CD4-positive, alpha-beta memory T cell (primary cell): Measurements from ENCODE around the gene UNC13B. TPM values are rescaled to one million over a fixed set of nuclear protein-coding genes. Genes with fewer than 3 reads are reported as not detected.

ENCODE experiments used
- CTCF ChIA-PET: fragments of 350-600 bp; sonication (Branson Sonifier 250); formaldehyde crosslinking; loops from one replicate; lab custom pipeline; 2021; ENCODE audit warnings: inconsistent platforms; ENCODE audit not compliant: partially characterized antibody; lab: Charles Lee
- POLR2A ChIA-PET: fragments of 350-600 bp; sonication (Branson Sonifier 250); formaldehyde crosslinking; loops from one replicate; lab custom pipeline; 2021; ENCODE audit not compliant: partially characterized antibody; lab: Charles Lee
- DNase-seq, 5 donors: peaks; one replicate each; pipeline versions ENCODE4 v3.0.0 to v3.0.0-alpha.2; 2020 to 2022; ENCODE audit warnings: mixed read lengths in 1 of 5
- H3K27ac ChIP-seq: one replicate; pipeline ENCODE4 v1.7.0; 2013; ENCODE audit warnings: low read depth, low read length
- H3K27me3 ChIP-seq: 2 replicates; pipeline ENCODE4 v1.7.0; 2013; ENCODE audit warnings: mild to moderate bottlenecking, low read length, moderate library complexity; ENCODE audit not compliant: insufficient read depth
- H3K36me3 ChIP-seq: 2 replicates; pipeline ENCODE4 v1.7.0; 2013; ENCODE audit warnings: mild to moderate bottlenecking, low read length, moderate library complexity; ENCODE audit not compliant: insufficient read depth
- H3K4me1 ChIP-seq: 2 replicates; pipeline ENCODE4 v1.7.0; 2013; ENCODE audit warnings: mild to moderate bottlenecking, low read length, moderate library complexity; ENCODE audit not compliant: insufficient read depth
- H3K4me3 ChIP-seq, 2 donors: one replicate each; pipeline ENCODE4 v1.7.0; 2013; ENCODE audit warnings: low read length in 2 of 2, mild to moderate bottlenecking in 1 of 2
- H3K9me3 ChIP-seq, 2 donors: one replicate each; pipeline ENCODE4 v1.7.0; 2013; ENCODE audit warnings: low read length in 2 of 2, control low read depth in 1 of 2; ENCODE audit not compliant: control insufficient read depth in 1 of 2
- H3K27ac Mint-ChIP-seq, 7 donors: one replicate each; pipeline ENCODE4 v1.8.0; 2020 to 2021; ENCODE audit warnings: mixed read lengths in 7 of 7, mild to moderate bottlenecking in 6 of 7, inconsistent platforms in 3 of 7, moderate library complexity in 3 of 7
- H3K27me3 Mint-ChIP-seq, 2 donors: one replicate each; pipeline ENCODE4 v1.8.0; 2020 to 2021; ENCODE audit warnings: mixed read lengths in 2 of 2
- H3K36me3 Mint-ChIP-seq, 2 donors: one replicate each; pipeline ENCODE4 v1.8.0; 2020 to 2021; ENCODE audit warnings: mixed read lengths in 2 of 2, inconsistent platforms in 1 of 2, mild to moderate bottlenecking in 1 of 2
- H3K4me1 Mint-ChIP-seq, 4 donors: one replicate each; pipeline ENCODE4 v1.8.0; 2020 to 2021; ENCODE audit warnings: mixed read lengths in 4 of 4, mild to moderate bottlenecking in 1 of 4
- H3K4me3 Mint-ChIP-seq, 8 donors: one replicate each; pipeline ENCODE4 v1.8.0; 2020 to 2021; ENCODE audit warnings: mixed read lengths in 8 of 8, mild to moderate bottlenecking in 7 of 8, moderate library complexity in 6 of 8, inconsistent platforms in 3 of 8
- H3K9me3 Mint-ChIP-seq, 8 donors: one replicate each; pipeline ENCODE4 v1.8.0; 2020 to 2021; ENCODE audit warnings: mixed read lengths in 8 of 8, mild to moderate bottlenecking in 5 of 8, inconsistent platforms in 3 of 8, moderate library complexity in 1 of 8
- intact Hi-C: fragments of 100-400 bp; cut with micrococcal nuclease; formaldehyde crosslinking; loops from one replicate; pipeline ENCODE4 v1.15.1; 2023
- polyA plus RNA-seq, 2 donors: library from polyadenylated mRNA; unstranded; fragments of 300-500 nt; fragmentation: Illumina TruSeq; gene quantifications; one replicate each; pipeline ENCODE4 v1.2.3, GENCODE V29; 2021
- total RNA-seq, 2 experiments: library from RNA; stranded (reverse); gene quantifications; one replicate each; pipeline ENCODE4 v1.2.3, GENCODE V29; 2021

The UNC13B gene
- total RNA-seq (1 to 10 TPM in 1 of 2 experiments, under 1 TPM in 1; 0.94 to 1.6 TPM), polyA plus RNA-seq (under 1 TPM; 0.12 to 0.26 TPM)

- no peaks in the 10 kb centered on the region for H3K27me3 ChIP-seq
- peaks cover 17% of the 10 kb centered on the region for H3K4me1 ChIP-seq
- Mint-ChIP-seq H3K4me1 (peaks cover 11 to 32% (median 18%) of the 10 kb centered on the region in 4 donors), H3K27me3 (no peaks in the 10 kb centered on the region), H3K27ac (peak within 1 kb of the TSS; percentile 53 to 88 (median 78)), H3K9me3 (no peaks in the 10 kb centered on the region), H3K4me3 (peak within 1 kb of the TSS; percentile 88 to 96 (median 94)), H3K36me3 (peaks cover 0 to 7% of the 10 kb centered on the region in 2 donors)
- peak within 1 kb of the TSS; percentile 20 for H3K27ac ChIP-seq
- DNase-seq = peak; percentile 58 to 73 (median 65)
- H3K9me3 ChIP-seq = no peaks in the 10 kb centered on the region
- CTCF ChIA-PET = interaction anchor here (0.9 to 1.6 kb wide), 6 partner anchors 35 to 459 kb away, joined by 3 to 4 read pairs (median 3); partner anchors contain the start of gene ATOSB
- no peaks in the 10 kb centered on the region for H3K36me3 ChIP-seq
- H3K4me3 ChIP-seq = peak within 1 kb of the TSS; percentile 50 to 73
- POLR2A ChIA-PET = interaction anchor here (1.0 to 2.3 kb wide), 2 partner anchors 82 to 89 kb away, joined by 3 to 10 read pairs; partner anchors contain the start of genes FANCG and VCP
- intact Hi-C loops = loop anchor here (1.0 kb wide), 1 partner anchor 46 kb away; no protein-coding TSS in a partner anchor
These were observed at the start of gene UNC13B for GRCh38 chr9:35161713-35162604. UNC13B (plus strand) TSS chr9:35162009; CDS start chr9:35162284, 275 bp downstream.

GRCh38 chr9:35112257-35113020 is 49.4 kb upstream of the UNC13B start:
- CTCF ChIA-PET = interaction anchor here (1.0 to 2.7 kb wide), 3 partner anchors 9 to 40 kb away, joined by 5 to 18 read pairs (median 5); partner anchors contain the start of genes PIGO, STOML2 and VCP
- peaks cover 0 to 4% of the 10 kb centered on the region in 2 donors for H3K36me3 Mint-ChIP-seq
- peak overlapping the region in 7 of 8 donors; percentile 75 to 94 (median 81) for H3K4me3 Mint-ChIP-seq
- Histone ChIP-seq H3K27me3 (no peaks in the 10 kb centered on the region), H3K27ac (peak overlapping the region; percentile 58), H3K9me3 (no peaks in the 10 kb centered on the region), H3K4me3 (peak overlapping the region; percentile 47 to 54), H3K36me3 (peaks cover 7% of the 10 kb centered on the region), H3K4me1 (peaks cover 61% of the 10 kb centered on the region)
- H3K27ac Mint-ChIP-seq = peak overlapping the region; percentile 83 to 96 (median 91)
- intact Hi-C loops = loop anchor here (5.0 kb wide), 2 partner anchors 545 to 635 kb away; partner anchors contain the start of genes CCDC107, GBA2, RGP1 and RMRP
- no peaks in the 10 kb centered on the region for H3K9me3 Mint-ChIP-seq
- peaks cover 46 to 71% (median 53%) of the 10 kb centered on the region in 4 donors for H3K4me1 Mint-ChIP-seq
- H3K27me3 Mint-ChIP-seq = no peaks in the 10 kb centered on the region
- DNase-seq = no peak
- POLR2A ChIA-PET = interaction anchor here (1.0 to 3.4 kb wide), 6 partner anchors 11 to 537 kb away, joined by 3 to 38 read pairs (median 18); partner anchors contain the start of genes FANCG, PIGO, STOML2 and VCP

GRCh38 chr9:35114113-35114839 is 47.5 kb upstream of the UNC13B start:
- no peaks in the 10 kb centered on the region for H3K27me3 ChIP-seq
- POLR2A ChIA-PET = interaction anchor here (0.7 to 3.6 kb wide), 7 partner anchors 10 to 618 kb away, joined by 3 to 46 read pairs (median 3); partner anchors contain the start of genes CREB3, PIGO, STOML2 and VCP
- Mint-ChIP-seq H3K27ac (peak overlapping the region; percentile 92 to 99 (median 96)), H3K4me1 (peaks cover 46 to 71% (median 51%) of the 10 kb centered on the region in 4 donors), H3K9me3 (no peaks in the 10 kb centered on the region), H3K36me3 (peaks cover 0 to 4% of the 10 kb centered on the region in 2 donors), H3K27me3 (no peaks in the 10 kb centered on the region), H3K4me3 (peak overlapping the region; percentile 89 to 95 (median 93))
- CTCF ChIA-PET = interaction anchor here (0.6 to 2.2 kb wide), 6 partner anchors 9 to 215 kb away, joined by 3 to 10 read pairs (median 4); partner anchors contain the start of genes FANCG and PIGO
- H3K27ac ChIP-seq = peak overlapping the region; percentile 68
- H3K9me3 ChIP-seq = no peaks in the 10 kb centered on the region
- intact Hi-C loops = loop anchor here (5.0 kb wide), 2 partner anchors 543 to 633 kb away; partner anchors contain the start of genes CCDC107, GBA2, RGP1 and RMRP
- peak overlapping the region; percentile 86 to 88 for H3K4me3 ChIP-seq
- H3K36me3 ChIP-seq = no peaks in the 10 kb centered on the region
- peak; percentile 54 to 87 (median 67) for DNase-seq
- peaks cover 61% of the 10 kb centered on the region for H3K4me1 ChIP-seq

- peaks cover 42 to 65% (median 50%) of the 10 kb centered on the region in 4 donors for H3K4me1 Mint-ChIP-seq
- CTCF ChIA-PET = interaction anchor here (0.8 to 3.3 kb wide), 10 partner anchors 9 to 767 kb away, joined by 3 to 41 read pairs (median 7); partner anchors contain the start of genes FANCG, PIGO and UNC13B
These were observed 46.8 kb upstream of the UNC13B start for GRCh38 chr9:35114840-35115628.

GRCh38 chr9:35115680-35116538 is 45.9 kb upstream of the UNC13B start, which contains the start of gene ATOSB:
ATOSB (minus strand) TSS chr9:35115862; CDS start chr9:35108274, 7,588 bp downstream.
- H3K27ac ChIP-seq = peak within 1 kb of the TSS; percentile 68
- no peaks in the 10 kb centered on the region for H3K9me3 Mint-ChIP-seq
- intact Hi-C loops = loop anchor here (1.0 to 5.0 kb wide), 14 partner anchors 13 to 711 kb away; partner anchors contain the start of genes CREB3, DNAJB5, HINT2 and PIGO
- peaks cover 50% of the 10 kb centered on the region for H3K4me1 ChIP-seq
- peaks cover 39 to 58% (median 43%) of the 10 kb centered on the region in 4 donors for H3K4me1 Mint-ChIP-seq
- POLR2A ChIA-PET = interaction anchor here (0.7 to 3.6 kb wide), 7 partner anchors 12 to 698 kb away, joined by 3 to 46 read pairs (median 3); partner anchors contain the start of genes PIGO, STOML2 and VCP
- H3K27ac Mint-ChIP-seq = peak within 1 kb of the TSS; percentile 92 to 99 (median 96)
- DNase-seq = peak; percentile 88 to 96 (median 90)
- peaks cover 0 to 4% of the 10 kb centered on the region in 2 donors for H3K36me3 Mint-ChIP-seq
- H3K36me3 ChIP-seq = no peaks in the 10 kb centered on the region
- no peaks in the 10 kb centered on the region for H3K9me3 ChIP-seq
- peak within 1 kb of the TSS; percentile 89 to 95 (median 93) for H3K4me3 Mint-ChIP-seq
- CTCF ChIA-PET = interaction anchor here (0.8 to 3.3 kb wide), 14 partner anchors 8 to 766 kb away, joined by 3 to 41 read pairs (median 6); partner anchors contain the start of genes PIGO, STOML2 and UNC13B
- H3K27me3 Mint-ChIP-seq = no peaks in the 10 kb centered on the region
- H3K27me3 ChIP-seq = no peaks in the 10 kb centered on the region
- H3K4me3 ChIP-seq = peak within 1 kb of the TSS; percentile 86 to 88

More at GRCh38 chr9:35114840-35115628, 46.8 kb upstream of the UNC13B start:
- Histone ChIP-seq H3K9me3 (no peaks in the 10 kb centered on the region), H3K4me3 (peak overlapping the region; percentile 86 to 88), H3K27ac (peak overlapping the region; percentile 68), H3K36me3 (no peaks in the 10 kb centered on the region), H3K4me1 (peaks cover 58% of the 10 kb centered on the region), H3K27me3 (no peaks in the 10 kb centered on the region)
- peaks cover 0 to 4% of the 10 kb centered on the region in 2 donors for H3K36me3 Mint-ChIP-seq
- intact Hi-C loops = loop anchor here (5.0 kb wide), 3 partner anchors 532 to 632 kb away; partner anchors contain the start of genes CCDC107, GBA2, RGP1 and RMRP
- POLR2A ChIA-PET = interaction anchor here (0.7 to 3.6 kb wide), 7 partner anchors 11 to 699 kb away, joined by 3 to 46 read pairs (median 3); partner anchors contain the start of genes PIGO, STOML2 and VCP
- no peaks in the 10 kb centered on the region for H3K27me3 Mint-ChIP-seq
- peak in 4 of 5 donors; percentile 34 to 71 (median 35) for DNase-seq
- no peaks in the 10 kb centered on the region for H3K9me3 Mint-ChIP-seq
- H3K27ac Mint-ChIP-seq = peak overlapping the region; percentile 92 to 99 (median 96)
- peak overlapping the region; percentile 89 to 95 (median 93) for H3K4me3 Mint-ChIP-seq
